GM12875 (cell line): Measurements from ENCODE around the gene FOXP1.
A peak's percentile ranks its signal among the peaks of the same experiment; 100 is the strongest.

Experiments used
- H3K4me3 ChIP-seq: one replicate; pipeline ENCODE4 v1.5.1; 2011; ENCODE audit warnings: low read depth, low read length, control low read depth
- CTCF ChIP-seq: IDR thresholded peaks from 2 replicates; pipeline ENCODE4 v1.5.1; 2011; ENCODE audit warnings: low read depth, mild to moderate bottlenecking, control low read depth, inconsistent platforms, low read length, moderate library complexity, borderline replicate concordance; ENCODE audit not compliant: insufficient read depth

FOXP1 gene

GRCh38 chr3:71398157-71398836 is 185.2 kb downstream of the FOXP1 start:
- TF ChIP-seq CTCF = no peak

GRCh38 chr3:71397726-71398125 is 185.8 kb downstream of the FOXP1 start:
- H3K4me3 ChIP-seq = no peak overlapping the region
- TF ChIP-seq CTCF = no peak

More at GRCh38 chr3:71398157-71398836, 185.2 kb downstream of the FOXP1 start:
- H3K4me3 ChIP-seq = no peak overlapping the region

GRCh38 chr3:71397046-71397445 is 186.5 kb downstream of the FOXP1 start:
- peak; percentile 48; the same call in 1 of the 2 replicates for TF ChIP-seq CTCF
- H3K4me3 ChIP-seq = no peak overlapping the region

GRCh38 chr3:71395927-71396695 is 187.4 kb downstream of the FOXP1 start:
- no peak overlapping the region for H3K4me3 ChIP-seq
- no peak for TF ChIP-seq CTCF

GRCh38 chr3:71395470-71395869 is 188.1 kb downstream of the FOXP1 start:
- no peak for TF ChIP-seq CTCF
- no peak overlapping the region for H3K4me3 ChIP-seq

GRCh38 chr3:71393745-71394144 is 189.8 kb downstream of the FOXP1 start:
- no peak overlapping the region for H3K4me3 ChIP-seq
- no peak for TF ChIP-seq CTCF

GRCh38 chr3:71393093-71393492 is 190.4 kb downstream of the FOXP1 start:
- no peak overlapping the region for H3K4me3 ChIP-seq
- no peak for TF ChIP-seq CTCF
